ENCODE results near the gene TSPEAR.
A peak's percentile ranks its signal among the peaks of the same experiment; 100 is the strongest.

The TSPEAR gene

GRCh38 chr21:44711327-44712202 lies at the start of gene TSPEAR:
TSS of gene TSPEAR (minus strand) at chr21:44711572. CDS start at chr21:44711514, 58 bp downstream.
- Histone ChIP-seq H3K4me3 (no peak within 1 kb of the TSS), H3K27ac (no peak within 1 kb of the TSS)
- DNase-seq (ENCODE audit: low spot score) = peak; percentile 60
- TF ChIP-seq, protein P1, sequence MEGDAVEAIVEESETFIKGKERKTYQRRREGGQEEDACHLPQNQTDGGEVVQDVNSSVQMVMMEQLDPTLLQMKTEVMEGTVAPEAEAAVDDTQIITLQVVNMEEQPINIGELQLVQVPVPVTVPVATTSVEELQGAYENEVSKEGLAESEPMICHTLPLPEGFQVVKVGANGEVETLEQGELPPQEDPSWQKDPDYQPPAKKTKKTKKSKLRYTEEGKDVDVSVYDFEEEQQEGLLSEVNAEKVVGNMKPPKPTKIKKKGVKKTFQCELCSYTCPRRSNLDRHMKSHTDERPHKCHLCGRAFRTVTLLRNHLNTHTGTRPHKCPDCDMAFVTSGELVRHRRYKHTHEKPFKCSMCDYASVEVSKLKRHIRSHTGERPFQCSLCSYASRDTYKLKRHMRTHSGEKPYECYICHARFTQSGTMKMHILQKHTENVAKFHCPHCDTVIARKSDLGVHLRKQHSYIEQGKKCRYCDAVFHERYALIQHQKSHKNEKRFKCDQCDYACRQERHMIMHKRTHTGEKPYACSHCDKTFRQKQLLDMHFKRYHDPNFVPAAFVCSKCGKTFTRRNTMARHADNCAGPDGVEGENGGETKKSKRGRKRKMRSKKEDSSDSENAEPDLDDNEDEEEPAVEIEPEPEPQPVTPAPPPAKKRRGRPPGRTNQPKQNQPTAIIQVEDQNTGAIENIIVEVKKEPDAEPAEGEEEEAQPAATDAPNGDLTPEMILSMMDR (IDR thresholded peaks at IDR 0.05) = no peak

GRCh38 chr21:44760376-44760775 lies 49.0 kb upstream of the TSPEAR start:
- TF ChIP-seq, protein P1 (IDR thresholded peaks at IDR 0.05) = no peak
- Histone ChIP-seq H3K27ac (no peak overlapping the region), H3K4me3 (no peak overlapping the region)
- DNase-seq (ENCODE audit: low spot score) = peak; percentile 54

- H3K4me3 ChIP-seq = no peak overlapping the region
- DNase-seq (ENCODE audit: low spot score) = peak; percentile 54
- TF ChIP-seq, protein P1 (IDR thresholded peaks at IDR 0.05) = no peak
- no peak overlapping the region for H3K27ac ChIP-seq
Observed at GRCh38 chr21:44759628-44760285, 48.4 kb upstream of the TSPEAR start.

DNA sequence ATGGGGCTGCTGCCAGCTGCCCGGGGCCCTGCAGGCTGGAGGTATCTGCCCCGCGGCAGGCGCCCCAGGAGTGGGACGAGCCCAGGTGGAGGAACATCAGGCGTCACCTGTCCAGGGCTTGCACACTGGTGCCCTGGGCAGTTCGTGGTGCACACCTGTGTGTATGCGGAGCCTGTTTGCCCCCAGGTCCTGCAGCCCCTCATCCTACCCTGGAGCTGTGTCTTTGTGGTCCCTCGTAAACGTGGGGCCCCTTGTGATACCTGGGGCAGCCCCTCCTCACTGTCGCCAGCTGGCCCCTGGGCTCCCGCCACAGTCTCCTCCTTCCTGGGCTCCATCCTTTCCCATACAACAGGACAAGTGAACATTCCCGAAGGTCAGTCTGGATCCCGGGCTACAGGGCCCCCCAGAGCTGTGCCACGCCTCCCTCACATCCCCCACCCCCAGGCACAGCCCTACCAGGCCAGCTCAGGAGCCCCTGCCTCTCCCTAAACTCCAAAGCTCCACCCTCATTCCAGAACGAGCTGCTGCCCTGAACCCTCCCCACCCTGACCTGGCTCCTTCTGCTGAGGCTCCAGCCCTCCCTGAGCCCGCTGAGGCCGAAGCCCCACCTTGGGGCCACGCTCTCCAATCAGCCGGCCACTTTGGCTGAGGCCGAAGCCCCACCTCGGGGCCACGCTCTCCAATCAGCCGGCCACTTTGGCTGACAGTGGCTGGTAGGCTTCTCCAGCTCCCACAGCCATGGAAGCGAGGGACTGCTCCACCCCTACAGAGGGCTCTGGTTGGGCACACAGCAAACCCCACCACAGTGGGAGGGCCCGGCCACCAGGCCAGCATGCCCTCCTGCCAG lies 47.6 kb upstream of the TSPEAR start:
- TF ChIP-seq, protein P1 (IDR thresholded peaks at IDR 0.05) = no peak
- DNase-seq (ENCODE audit: low spot score) = peak; percentile 50
- no peak overlapping the region for H3K4me3 ChIP-seq

DNA sequence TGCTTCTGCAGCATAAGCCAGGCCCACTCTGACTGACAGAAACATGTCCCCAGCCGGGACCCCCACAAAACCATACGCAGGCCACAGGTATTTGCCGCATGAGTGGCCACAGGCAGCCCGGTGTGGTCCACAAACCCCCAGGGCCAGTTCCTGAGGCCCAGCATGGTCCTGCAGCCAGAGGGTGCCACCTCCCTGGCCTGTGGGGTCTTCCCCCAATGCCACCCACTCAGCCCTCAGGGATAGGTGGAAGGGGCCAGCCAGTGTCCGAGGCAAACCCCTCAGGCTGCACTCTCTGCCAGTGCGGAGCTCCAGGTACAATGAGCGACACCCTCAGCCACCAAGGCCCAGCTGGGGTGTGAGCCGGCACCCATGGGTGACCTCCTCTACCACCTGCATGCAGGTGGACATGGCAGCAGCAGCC lies 46.8 kb upstream of the TSPEAR start:
- Histone ChIP-seq H3K27ac (no peak overlapping the region), H3K4me3 (no peak overlapping the region)
- no peak for DNase-seq (ENCODE audit: low spot score)
- TF ChIP-seq, protein P1 (IDR thresholded peaks at IDR 0.05) = no peak

More for the DNA sequence above, 47.6 kb upstream of the TSPEAR start:
- no peak overlapping the region for H3K27ac ChIP-seq

DNA sequence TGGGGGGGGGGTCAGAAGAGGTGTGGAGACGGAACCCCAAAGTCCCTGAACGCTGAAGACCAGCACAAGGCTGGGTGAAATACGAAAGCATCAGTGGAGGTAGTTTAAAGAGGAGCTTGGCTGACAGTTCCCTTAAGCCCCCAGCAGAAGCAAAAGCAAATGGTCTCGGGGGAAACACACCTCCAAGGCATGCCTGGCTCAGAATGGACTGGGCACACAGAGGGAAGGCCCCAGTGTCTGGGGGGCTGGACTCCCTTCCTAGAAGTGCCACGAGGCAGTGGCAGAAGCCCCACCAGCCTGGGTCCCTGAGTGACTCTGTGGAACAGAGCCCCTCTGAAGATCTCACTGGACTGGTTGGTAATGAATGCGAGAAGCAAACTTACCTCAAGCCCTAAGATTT lies 46.4 kb upstream of the TSPEAR start:
- TF ChIP-seq, protein P1 (IDR thresholded peaks at IDR 0.05) = no peak
- DNase-seq (ENCODE audit: low spot score) = no peak
- H3K27ac ChIP-seq = no peak overlapping the region

More for the DNA sequence above, 46.4 kb upstream of the TSPEAR start:
- H3K4me3 ChIP-seq = no peak overlapping the region
